Stimulated activated memory B cell treated with anti-CD40 and anti-IgM and Interleukin-4, amounts not matched to agents 10 μg/mL and 1 μg/mL and 100 μg/mL, for 72 hours (primary cell): Measurements from ENCODE around the gene PCDHA4.
"Not testable (repeated sequence)": the region's sequence is repeated elsewhere in the genome, so short reads cannot be mapped to it uniquely, and the experiment has no call there.

Source experiments
- ATAC-seq: fragments of 150-1000 bp; cut with Tn5 transposase; 2 replicates; pipeline ENCODE4 v1.10.0; 2021
- H3K27ac Mint-ChIP-seq: one replicate; pipeline ENCODE4 v1.8.0; 2022; ENCODE audit warnings: mild to moderate bottlenecking, mixed read lengths
- H3K27me3 Mint-ChIP-seq: one replicate; pipeline ENCODE4 v1.8.0; 2022; ENCODE audit warnings: mixed read lengths
- H3K36me3 Mint-ChIP-seq: one replicate; pipeline ENCODE4 v1.8.0; 2022; ENCODE audit warnings: mixed read lengths
- H3K4me1 Mint-ChIP-seq: one replicate; pipeline ENCODE4 v1.8.0; 2022; ENCODE audit warnings: mixed read lengths
- H3K4me3 Mint-ChIP-seq: one replicate; pipeline ENCODE4 v1.8.0; 2022; ENCODE audit warnings: mild to moderate bottlenecking, moderate library complexity, mixed read lengths
- H3K9me3 Mint-ChIP-seq: one replicate; pipeline ENCODE4 v1.8.0; 2022; ENCODE audit warnings: mixed read lengths

PCDHA4 gene

DNA sequence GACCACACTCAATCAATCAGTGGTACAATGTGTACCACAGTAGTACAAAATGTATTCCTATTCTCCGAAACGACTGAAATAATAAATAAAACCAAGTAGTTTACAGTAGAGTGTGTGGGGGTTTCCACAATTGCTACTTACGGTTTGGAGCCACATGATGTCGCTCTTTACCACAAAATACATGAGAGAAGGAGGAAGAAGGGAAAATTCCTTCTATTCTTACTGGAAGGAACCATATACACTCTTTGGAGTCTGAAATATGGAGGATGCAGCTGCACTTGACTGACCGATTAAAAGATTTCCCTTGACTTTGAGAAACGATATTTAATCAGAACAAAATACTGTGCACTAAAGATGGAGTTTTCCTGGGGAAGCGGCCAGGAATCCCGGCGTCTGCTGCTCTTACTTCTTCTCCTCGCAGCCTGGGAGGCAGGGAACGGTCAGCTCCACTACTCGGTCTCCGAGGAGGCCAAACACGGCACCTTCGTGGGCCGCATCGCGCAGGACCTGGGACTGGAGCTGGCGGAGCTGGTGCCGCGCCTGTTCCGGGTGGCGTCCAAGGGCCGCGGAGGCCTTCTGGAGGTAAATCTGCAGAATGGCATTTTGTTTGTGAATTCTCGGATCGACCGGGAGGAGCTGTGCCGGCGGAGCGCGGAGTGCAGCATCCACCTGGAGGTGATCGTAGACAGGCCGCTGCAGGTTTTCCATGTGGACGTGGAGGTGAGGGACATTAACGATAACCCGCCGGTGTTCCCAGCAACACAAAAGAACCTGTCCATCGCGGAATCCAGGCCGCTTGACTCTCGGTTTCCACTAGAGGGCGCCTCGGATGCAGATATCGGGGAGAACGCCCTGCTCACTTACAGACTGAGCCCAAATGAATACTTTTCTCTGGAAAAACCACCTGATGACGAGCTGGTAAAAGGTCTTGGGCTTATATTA is at the start of gene PCDHA4:
PCDHA4 (plus strand) TSS at position 235 of the 942 bp plus-strand sequence.
- Mint-ChIP-seq H3K27ac (no peak within 1 kb of the TSS), H3K36me3 (no peaks in the 10 kb centered on the region), H3K4me3 (no peak within 1 kb of the TSS), H3K9me3 (peaks cover 7% of the 10 kb centered on the region), H3K4me1 (no peaks in the 10 kb centered on the region), H3K27me3 (peaks cover 9% of the 10 kb centered on the region)
- no peak for ATAC-seq

DNA sequence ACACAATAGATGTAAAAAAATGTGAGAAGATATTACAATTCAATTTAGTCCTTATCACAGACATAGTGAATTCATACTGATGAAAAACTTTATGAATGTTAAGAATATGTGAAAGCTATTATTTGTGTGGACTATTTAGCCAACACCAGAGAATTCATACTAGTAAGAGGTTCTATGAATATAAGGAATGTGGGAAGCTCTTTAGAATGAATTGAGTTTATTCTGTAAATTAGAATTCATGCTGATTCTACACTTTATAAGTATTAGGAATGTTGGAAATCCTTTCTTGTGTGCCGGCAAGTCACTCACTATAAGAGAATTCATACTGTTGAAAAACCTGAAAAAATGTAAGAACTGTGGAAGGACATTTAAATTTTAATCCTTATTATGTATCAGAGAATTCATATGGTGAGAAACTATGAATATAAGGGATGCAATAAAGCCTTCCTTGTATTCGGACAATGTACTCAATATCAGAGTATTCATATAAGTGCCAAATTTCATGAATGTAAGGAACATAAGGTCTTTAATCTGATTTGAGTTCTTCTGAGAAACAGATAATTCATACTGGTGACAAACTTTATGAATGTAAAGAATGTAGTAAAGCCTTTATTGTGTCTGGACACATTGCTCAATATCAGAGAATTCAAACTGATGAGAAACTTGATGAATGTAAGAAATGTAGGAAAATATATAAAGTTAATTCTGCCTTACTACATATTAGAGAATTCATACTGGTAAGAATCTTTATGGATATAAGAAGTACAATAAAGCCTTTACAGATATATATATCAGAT is 42.5 kb upstream of the PCDHA4 start:
- Mint-ChIP-seq H3K27ac (no peak overlapping the region), H3K27me3 (no peaks in the 10 kb centered on the region), H3K9me3 (peaks cover 24% of the 10 kb centered on the region), H3K36me3 (peaks cover 7% of the 10 kb centered on the region), H3K4me3 (no peak overlapping the region), H3K4me1 (no peaks in the 10 kb centered on the region)
- no peak for ATAC-seq

DNA sequence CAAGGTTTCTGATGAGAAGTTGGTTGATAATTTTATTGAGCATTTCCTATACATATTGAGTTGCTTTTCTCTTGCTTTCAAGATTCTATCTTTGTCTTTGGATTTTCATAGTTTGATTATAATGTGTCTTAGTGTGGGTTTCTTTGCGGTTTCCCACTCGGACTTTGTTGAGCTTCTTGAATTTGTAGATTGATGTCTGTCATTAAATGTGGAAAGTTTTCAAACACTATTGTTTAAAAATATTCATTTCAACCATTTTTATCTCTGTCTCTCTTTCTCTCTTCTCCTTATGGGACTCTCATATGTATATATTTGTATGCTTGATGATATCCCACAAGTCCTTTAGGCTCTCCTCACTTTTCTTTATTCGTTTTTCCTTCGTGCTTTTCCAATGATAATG is 39.4 kb upstream of the PCDHA4 start:
- no peak for ATAC-seq
- Mint-ChIP-seq H3K4me3 (no peak overlapping the region), H3K36me3 (peaks cover 7% of the 10 kb centered on the region), H3K9me3 (peaks cover 25% of the 10 kb centered on the region), H3K27me3 (no peaks in the 10 kb centered on the region), H3K27ac (no peak overlapping the region), H3K4me1 (no peaks in the 10 kb centered on the region)

DNA sequence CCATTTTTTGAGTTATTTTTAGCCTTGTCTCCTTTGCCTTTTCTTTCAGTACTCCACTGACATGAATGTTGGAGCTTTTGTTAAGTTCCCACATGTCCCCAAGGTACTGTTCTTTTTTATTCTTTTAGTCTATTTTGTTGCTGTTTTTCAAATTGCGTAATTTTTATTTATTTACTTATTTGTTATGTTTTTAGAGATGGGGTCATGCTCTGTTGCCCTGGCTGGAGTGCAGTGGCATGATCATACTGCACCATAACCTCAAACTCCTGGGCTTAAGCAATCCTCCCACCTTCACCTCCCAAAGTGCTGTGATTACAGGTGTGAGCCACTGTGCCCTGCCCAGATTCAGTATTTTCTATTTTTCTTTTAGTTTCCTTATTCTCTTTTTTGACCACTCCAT is 26.4 kb upstream of the PCDHA4 start:
- no peak overlapping the region for H3K27ac Mint-ChIP-seq

DNA sequence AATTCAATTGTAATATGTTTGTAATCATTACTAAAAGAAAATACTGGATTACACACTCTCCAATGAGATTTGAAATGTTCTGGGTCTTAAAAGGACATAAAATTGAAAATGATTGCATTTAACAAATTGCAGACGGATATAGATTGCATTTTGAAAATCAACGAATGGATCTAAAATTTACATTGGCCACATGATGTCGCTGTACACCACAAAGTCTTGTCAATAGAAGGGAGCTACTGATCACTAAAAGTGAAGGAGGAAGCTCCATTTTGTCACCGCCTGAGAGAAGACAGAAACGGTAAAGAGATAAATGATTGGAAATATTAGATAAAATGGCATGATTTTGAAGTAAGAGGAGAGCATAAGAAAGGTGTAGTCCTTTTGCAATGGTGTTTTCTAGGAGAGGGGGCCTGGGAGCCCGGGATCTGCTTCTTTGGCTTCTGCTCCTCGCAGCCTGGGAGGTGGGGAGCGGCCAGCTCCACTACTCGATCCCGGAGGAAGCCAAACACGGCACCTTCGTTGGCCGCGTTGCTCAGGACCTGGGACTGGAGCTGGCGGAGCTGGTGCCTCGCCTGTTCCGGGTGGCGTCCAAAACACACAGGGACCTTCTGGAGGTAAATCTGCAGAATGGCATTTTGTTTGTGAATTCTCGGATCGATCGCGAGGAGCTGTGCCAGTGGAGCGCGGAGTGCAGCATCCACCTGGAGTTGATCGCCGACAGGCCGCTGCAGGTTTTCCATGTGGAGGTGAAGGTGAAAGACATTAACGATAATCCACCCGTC is 20.8 kb upstream of the PCDHA4 start, which contains the start of gene PCDHA1:
PCDHA1 (plus strand) TSS at position 236 of the 782 bp plus-strand sequence.
- Mint-ChIP-seq H3K27ac (no peak within 1 kb of the TSS), H3K27me3 (peaks cover 27% of the 10 kb centered on the region), H3K4me3 (no peak within 1 kb of the TSS), H3K36me3 (no peaks in the 10 kb centered on the region), H3K9me3 (peaks cover 19% of the 10 kb centered on the region), H3K4me1 (no peaks in the 10 kb centered on the region)
- ATAC-seq, result no peak

More for the DNA sequence above, 26.4 kb upstream of the PCDHA4 start:
- H3K27me3 Mint-ChIP-seq, result peaks cover 43% of the 10 kb centered on the region
- H3K36me3 Mint-ChIP-seq, result peaks cover 12% of the 10 kb centered on the region
- no peak overlapping the region for H3K4me3 Mint-ChIP-seq
- no peaks in the 10 kb centered on the region for H3K4me1 Mint-ChIP-seq
- no peak for ATAC-seq
- H3K9me3 Mint-ChIP-seq, result peaks cover 37% of the 10 kb centered on the region

DNA sequence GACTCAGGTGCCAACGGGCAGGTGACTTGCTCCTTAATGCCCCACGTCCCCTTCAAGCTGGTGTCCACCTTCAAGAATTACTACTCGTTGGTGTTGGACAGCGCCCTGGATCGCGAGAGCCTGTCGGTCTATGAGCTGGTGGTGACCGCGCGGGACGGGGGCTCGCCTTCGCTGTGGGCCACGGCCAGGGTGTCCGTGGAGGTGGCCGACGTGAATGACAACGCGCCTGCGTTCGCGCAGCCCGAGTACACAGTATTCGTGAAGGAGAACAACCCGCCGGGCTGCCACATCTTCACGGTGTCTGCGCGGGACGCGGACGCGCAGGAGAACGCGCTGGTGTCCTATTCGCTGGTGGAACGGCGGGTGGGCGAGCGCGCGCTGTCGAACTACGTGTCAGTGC is 19.4 kb upstream of the PCDHA4 start:
- not testable (repeated sequence) for H3K27ac Mint-ChIP-seq, H3K36me3 Mint-ChIP-seq, H3K4me1 Mint-ChIP-seq, ATAC-seq, H3K4me3 Mint-ChIP-seq
- H3K27me3 Mint-ChIP-seq, result peaks cover 32% of the 10 kb centered on the region
- peaks cover 16% of the 10 kb centered on the region for H3K9me3 Mint-ChIP-seq

DNA sequence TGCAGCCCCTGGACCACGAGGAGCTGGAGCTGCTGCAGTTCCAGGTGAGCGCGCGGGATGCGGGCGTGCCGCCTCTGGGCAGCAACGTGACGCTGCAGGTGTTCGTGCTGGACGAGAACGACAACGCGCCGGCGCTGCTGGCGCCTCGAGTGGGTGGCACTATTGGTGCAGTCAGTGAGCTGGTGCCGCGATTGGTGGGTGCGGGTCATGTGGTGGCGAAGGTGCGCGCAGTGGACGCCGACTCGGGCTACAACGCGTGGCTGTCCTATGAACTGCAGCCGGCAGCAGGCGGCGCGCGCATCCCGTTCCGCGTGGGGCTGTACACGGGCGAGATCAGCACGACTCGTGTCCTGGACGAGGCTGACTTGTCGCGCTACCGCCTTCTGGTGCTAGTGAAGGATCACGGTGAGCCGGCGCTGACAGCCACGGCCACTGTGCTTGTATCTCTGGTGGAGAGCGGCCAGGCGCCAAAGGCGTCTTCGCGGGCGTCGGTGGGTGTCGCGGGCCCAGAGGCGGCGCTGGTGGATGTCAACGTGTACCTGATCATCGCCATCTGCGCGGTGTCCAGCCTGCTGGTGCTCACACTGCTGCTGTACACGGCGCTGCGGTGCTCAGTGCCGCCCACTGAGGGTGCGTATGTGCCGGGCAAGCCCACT is 18.9 kb upstream of the PCDHA4 start:
- peaks cover 32% of the 10 kb centered on the region for H3K27me3 Mint-ChIP-seq
- not testable (repeated sequence) for H3K36me3 Mint-ChIP-seq, H3K4me1 Mint-ChIP-seq, H3K27ac Mint-ChIP-seq, H3K4me3 Mint-ChIP-seq, ATAC-seq
- H3K9me3 Mint-ChIP-seq, result peaks cover 11% of the 10 kb centered on the region

DNA sequence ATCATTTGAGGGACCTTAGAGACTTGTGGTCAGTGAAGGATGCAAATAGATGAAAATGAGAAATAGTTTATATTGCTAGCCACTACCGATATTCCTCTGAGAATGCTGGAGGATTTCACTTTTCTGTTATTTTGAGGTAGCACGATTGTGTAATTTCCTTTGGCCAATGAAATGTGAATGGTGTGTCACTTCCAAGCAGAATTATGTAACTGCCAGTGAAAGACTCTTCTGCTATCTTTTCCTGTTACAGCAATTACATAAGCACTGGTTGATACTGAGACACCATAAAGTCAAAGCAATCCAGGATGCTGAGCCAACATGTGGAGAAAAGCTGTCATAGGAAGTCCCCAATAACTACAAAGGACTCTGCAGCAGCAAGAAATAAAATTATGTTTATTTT is 15.8 kb upstream of the PCDHA4 start:
- no peak overlapping the region for H3K27ac Mint-ChIP-seq
- no peak for ATAC-seq
- H3K36me3 Mint-ChIP-seq, result no peaks in the 10 kb centered on the region
- no peaks in the 10 kb centered on the region for H3K4me1 Mint-ChIP-seq
- peaks cover 9% of the 10 kb centered on the region for H3K9me3 Mint-ChIP-seq
- no peak overlapping the region for H3K4me3 Mint-ChIP-seq
- peaks cover 26% of the 10 kb centered on the region for H3K27me3 Mint-ChIP-seq

DNA sequence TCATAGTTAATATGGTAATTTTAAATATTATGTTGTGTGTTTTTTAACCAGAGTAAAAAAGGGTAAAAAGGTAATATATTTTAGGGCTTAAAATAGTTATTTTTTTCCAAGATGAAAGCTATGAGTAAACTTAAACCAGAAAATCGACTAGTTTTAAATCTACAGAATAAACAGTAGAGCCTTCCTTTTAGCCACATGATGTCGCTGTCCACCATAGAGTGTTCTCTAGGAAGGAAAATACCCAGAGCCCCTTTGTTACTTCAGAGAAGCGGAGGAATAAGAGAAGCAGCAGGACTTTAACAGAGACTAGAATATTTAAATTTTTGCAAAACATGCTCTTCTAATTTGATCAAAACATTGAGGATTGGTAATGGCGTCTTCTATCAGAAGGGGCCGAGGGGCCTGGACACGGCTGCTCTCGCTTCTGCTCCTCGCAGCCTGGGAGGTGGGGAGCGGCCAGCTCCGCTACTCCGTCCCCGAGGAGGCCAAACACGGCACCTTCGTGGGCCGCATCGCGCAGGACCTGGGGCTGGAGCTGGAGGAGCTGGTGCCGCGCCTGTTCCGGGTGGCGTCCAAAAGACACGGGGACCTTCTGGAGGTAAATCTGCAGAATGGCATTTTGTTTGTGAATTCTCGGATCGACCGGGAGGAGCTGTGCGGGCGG is 12.1 kb upstream of the PCDHA4 start, which contains the start of gene PCDHA2:
PCDHA2 (plus strand) TSS at position 258 of the 664 bp plus-strand sequence.
- no peak within 1 kb of the TSS for H3K4me3 Mint-ChIP-seq
- no peaks in the 10 kb centered on the region for H3K4me1 Mint-ChIP-seq
- no peaks in the 10 kb centered on the region for H3K36me3 Mint-ChIP-seq

DNA sequence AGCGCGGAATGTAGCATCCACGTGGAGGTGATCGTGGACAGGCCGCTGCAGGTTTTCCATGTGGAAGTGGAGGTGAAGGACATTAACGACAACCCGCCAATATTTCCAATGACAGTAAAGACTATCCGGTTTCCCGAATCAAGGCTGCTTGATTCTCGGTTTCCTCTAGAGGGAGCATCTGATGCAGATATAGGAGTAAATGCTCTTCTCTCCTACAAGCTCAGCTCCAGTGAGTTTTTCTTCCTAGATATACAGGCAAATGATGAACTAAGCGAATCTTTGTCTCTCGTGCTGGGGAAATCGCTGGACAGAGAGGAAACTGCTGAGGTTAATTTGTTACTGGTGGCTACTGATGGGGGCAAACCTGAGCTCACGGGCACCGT is 11.6 kb upstream of the PCDHA4 start:
- no peak for ATAC-seq
- Mint-ChIP-seq H3K4me1 (no peaks in the 10 kb centered on the region), H3K27ac (no peak overlapping the region), H3K4me3 (no peak overlapping the region), H3K27me3 (peaks cover 26% of the 10 kb centered on the region), H3K36me3 (no peaks in the 10 kb centered on the region), H3K9me3 (peaks cover 5% of the 10 kb centered on the region)

More for the DNA sequence above, 12.1 kb upstream of the PCDHA4 start, which contains the start of gene PCDHA2:
- ATAC-seq, result no peak
- Mint-ChIP-seq H3K27ac (no peak within 1 kb of the TSS), H3K27me3 (peaks cover 26% of the 10 kb centered on the region), H3K9me3 (peaks cover 5% of the 10 kb centered on the region)

DNA sequence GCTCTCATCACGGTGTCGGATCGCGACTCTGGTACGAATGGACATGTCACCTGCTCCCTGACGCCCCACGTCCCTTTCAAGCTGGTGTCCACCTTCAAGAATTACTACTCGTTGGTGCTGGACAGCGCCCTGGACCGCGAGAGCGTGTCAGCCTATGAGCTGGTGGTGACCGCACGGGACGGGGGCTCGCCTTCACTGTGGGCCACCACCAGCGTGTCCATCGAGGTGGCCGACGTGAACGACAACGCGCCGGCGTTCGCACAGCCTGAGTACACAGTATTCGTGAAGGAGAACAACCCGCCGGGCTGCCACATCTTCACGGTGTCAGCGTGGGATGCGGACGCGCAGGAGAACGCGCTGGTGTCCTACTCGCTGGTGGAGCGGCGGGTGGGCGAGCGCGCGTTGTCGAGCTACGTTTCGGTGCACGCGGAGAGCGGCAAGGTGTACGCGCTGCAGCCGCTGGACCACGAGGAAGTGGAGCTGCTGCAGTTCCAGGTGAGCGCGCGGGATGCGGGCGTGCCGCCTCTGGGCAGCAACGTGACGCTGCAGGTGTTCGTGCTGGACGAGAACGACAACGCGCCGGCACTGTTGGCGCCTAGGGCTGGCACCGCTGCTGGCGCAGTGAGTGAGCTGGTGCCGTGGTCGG is 10.7 kb upstream of the PCDHA4 start:
- H3K9me3 Mint-ChIP-seq, H3K36me3 Mint-ChIP-seq, H3K27ac Mint-ChIP-seq, ATAC-seq, H3K4me3 Mint-ChIP-seq, H3K4me1 Mint-ChIP-seq: not testable (repeated sequence)
- H3K27me3 Mint-ChIP-seq, result peaks cover 22% of the 10 kb centered on the region

DNA sequence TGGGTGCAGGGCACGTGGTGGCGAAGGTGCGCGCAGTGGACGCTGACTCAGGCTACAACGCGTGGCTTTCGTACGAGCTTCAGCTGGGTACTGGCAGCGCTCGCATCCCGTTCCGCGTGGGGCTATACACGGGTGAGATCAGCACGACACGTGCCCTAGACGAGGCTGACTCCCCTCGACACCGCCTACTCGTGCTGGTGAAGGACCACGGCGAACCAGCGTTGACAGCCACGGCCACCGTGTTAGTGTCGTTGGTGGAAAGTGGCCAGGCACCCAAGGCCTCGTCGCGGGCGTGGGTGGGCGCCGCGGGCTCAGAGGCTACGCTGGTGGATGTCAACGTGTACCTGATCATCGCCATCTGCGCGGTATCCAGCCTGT is 10.2 kb upstream of the PCDHA4 start:
- ATAC-seq, result no peak
- Mint-ChIP-seq H3K27ac (no peak overlapping the region), H3K27me3 (peaks cover 17% of the 10 kb centered on the region), H3K4me1 (no peaks in the 10 kb centered on the region), H3K36me3 (no peaks in the 10 kb centered on the region), H3K9me3 (peaks cover 5% of the 10 kb centered on the region), H3K4me3 (no peak overlapping the region)

DNA sequence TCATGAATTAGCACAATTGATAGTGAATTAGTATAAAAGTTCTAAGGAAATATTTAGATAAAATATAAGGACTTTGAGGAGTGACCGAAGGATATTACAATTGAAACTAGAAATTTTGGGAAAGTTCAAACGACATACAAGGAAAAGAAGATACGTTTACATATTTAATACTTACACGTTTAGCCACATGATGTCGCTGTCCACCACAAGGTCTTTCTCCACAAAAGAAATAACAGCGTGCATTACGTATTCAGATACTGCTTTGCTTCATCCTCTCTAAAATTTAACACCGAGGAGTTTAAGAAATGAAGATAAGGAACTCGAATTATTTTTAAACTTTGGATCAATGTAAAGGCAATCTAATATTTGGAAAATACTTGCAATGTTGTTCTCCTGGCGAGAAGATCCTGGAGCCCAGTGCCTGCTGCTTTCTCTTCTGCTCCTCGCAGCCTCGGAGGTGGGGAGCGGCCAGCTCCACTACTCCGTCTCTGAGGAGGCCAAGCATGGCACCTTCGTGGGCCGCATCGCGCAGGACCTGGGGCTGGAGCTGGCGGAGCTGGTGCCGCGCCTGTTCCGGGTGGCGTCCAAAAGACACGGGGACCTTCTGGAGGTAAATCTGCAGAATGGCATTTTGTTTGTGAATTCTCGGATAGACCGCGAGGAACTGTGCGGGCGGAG is 5.9 kb upstream of the PCDHA4 start, which contains the start of gene PCDHA3:
PCDHA3 (plus strand) TSS at position 242 of the 678 bp plus-strand sequence.
- no peak for ATAC-seq
- no peak within 1 kb of the TSS for H3K27ac Mint-ChIP-seq
- H3K4me3 Mint-ChIP-seq, result no peak within 1 kb of the TSS
- peaks cover 7% of the 10 kb centered on the region for H3K9me3 Mint-ChIP-seq
- peaks cover 9% of the 10 kb centered on the region for H3K27me3 Mint-ChIP-seq
- H3K4me1 Mint-ChIP-seq, result no peaks in the 10 kb centered on the region
- H3K36me3 Mint-ChIP-seq, result no peaks in the 10 kb centered on the region
